Stimulated activated CD4-positive, alpha-beta T cell treated with anti-CD3 and anti-CD28 coated beads, Interleukin-12 subunit alpha, Interleukin-12 subunit beta, amount 100 ng/mL, for 48 hours (primary cell): ENCODE data around the gene FAM117A.

Experiments
- DNase-seq, 3 donors: peaks; one replicate each; pipeline ENCODE4 v3.0.0-alpha.2; 2020; ENCODE audit warnings: low read depth in 2 of 3, low spot score in 1 of 3

Gene FAM117A, protein sequence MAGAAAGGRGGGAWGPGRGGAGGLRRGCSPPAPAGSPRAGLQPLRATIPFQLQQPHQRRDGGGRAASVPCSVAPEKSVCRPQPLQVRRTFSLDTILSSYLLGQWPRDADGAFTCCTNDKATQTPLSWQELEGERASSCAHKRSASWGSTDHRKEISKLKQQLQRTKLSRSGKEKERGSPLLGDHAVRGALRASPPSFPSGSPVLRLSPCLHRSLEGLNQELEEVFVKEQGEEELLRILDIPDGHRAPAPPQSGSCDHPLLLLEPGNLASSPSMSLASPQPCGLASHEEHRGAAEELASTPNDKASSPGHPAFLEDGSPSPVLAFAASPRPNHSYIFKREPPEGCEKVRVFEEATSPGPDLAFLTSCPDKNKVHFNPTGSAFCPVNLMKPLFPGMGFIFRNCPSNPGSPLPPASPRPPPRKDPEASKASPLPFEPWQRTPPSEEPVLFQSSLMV

DNA sequence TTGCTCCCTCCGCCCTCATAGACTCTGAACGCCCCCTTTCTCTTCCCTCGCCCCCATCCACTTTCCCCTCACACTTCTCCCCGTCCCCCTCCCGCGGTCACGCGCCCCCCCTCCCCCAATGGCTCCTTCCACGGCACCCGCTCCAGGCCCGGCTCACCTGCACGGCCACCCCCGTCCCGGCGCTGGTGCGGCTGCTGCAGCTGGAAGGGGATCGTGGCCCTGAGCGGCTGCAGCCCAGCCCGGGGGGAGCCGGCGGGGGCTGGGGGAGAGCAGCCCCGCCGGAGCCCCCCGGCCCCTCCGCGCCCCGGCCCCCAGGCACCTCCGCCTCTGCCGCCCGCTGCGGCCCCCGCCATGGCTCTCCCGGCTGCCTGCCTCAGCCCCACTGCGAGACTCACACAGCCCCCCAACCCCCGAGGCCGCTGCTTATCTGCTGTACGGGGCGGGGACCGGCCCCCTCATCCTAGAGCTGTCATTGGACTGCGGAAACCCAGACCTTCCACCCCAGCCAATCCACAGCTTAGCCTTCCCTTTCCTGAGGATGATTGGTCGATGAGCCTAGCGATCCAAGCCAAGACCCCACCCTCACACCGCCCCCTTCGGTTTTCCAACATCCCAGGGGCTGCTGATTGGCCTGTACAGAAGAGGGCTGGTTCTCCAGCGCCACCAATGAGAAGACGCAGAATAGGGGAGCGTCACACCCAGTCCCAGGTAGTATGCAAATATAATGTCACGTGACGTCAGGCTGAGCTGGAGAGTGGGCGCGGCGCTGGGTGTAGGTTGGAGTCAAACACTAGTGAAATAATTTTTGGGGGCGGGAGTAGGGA is at the start of gene FAM117A:
TSS of gene FAM117A (minus strand) at position 397 of the 824 bp plus-strand sequence. CDS start at position 353, 44 bp downstream.
- DNase-seq: peak; percentile 92 to 98 (median 95)

DNA sequence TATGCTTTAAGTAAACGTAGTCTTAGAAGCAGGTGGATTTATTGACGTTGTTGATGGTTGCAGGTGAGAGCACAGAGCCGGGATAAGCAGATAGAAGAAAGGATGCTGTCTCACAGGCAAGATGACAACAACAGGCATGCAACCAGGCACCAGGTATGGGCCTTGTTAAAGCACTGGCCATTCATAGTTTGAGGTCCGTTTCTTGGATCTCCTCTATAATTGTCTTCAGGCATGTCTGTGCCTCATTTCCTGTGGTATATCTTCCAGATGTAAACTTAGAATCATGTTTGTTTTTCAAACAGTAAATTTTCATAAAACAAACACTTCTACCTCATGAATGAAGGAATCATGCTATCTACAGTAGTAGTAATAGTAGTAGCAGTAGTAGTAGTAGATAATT is 45.1 kb upstream of the FAM117A start:
- DNase-seq: no peak

DNA sequence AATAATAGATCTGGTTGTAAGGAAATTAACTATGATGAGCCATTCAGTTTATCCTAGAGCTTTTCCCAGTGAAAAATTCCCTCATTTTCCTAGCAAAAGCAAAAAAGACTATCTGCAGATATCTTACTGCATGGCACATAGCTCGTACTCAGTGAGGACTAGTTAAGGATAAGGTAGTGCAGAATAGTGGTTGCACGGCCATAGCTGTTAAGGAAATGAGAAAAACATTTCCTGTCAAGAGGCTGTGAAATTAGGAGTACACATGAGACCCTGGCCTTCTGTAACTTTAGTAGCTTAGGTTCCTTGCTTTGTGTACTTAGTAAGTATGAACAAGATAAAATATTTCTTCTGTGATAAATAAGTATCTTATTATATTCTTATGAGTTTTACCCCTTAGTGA is 34.8 kb upstream of the FAM117A start:
- no peak for DNase-seq

DNA sequence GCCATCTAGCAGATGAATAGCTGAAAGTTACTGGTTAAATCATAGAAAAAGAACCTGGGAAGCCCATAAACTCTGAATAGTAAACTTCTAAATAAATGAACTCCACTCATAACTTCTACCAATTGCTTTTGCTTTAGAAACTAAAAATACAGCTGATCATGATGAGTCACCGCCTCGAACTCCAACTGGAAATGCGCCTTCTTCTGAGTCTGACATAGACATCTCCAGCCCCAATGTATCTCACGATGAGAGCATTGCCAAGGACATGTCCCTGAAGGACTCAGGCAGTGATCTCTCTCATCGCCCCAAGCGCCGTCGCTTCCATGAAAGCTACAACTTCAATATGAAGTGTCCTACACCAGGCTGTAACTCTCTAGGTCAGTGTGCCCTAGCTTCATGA is 34.3 kb upstream of the FAM117A start:
- DNase-seq: no peak

DNA sequence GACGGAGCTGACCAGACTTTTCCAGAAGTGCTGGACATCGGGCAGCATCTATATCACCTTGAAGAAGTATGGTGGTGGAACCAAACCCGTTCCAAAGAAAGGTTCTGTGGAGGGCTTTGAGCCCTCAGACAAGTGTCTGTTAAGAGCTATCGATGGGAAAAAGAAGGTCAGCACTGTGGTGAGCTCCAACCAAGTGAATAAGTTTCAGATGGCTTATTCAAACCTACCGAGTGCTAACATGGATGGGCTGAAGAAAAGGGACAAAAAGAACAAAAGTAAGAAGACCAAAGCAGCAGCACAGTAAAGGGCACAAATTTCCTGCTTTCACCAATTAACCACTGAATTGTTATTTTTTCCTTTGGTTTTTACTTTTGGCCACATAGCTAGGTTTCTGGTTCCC is 31.4 kb upstream of the FAM117A start:
- no peak for DNase-seq

DNA sequence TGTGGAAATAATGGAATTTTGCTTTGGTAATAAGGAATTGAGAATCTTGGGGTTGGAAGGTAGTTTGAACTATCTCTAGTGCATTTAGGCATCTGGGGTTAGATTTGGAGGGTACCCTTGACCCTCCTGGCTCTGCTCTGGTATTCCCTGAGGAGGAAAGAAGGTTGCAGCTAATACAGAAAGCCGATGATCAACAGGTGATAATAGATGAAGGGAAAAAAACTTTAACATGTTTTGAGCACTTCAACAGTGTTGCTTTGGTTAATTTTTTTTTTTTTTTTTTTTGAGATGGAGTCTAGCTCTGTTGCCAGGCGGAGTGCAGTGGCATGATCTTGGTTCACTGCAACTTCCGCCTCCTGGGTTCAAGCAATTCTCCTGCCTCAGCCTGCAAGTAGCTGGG is 29.4 kb upstream of the FAM117A start:
- DNase-seq: no peak

DNA sequence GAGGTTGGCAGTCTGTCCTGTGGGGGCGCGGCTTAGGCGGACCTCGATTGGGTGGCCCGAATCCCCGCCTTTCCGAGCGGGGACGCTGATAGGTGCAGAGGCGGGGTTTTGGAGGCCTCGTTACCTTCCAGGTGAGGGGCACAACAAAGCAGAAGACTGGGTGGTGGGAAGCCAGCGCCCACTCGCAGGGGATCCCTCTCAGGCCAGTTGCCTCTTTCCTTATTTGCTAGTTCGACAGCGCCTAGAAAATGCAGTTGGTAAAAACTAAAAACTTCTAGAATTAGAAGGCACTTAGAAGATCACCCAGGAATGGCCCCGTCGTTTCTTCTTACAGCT is 25.3 kb upstream of the FAM117A start:
- no peak for DNase-seq

DNA sequence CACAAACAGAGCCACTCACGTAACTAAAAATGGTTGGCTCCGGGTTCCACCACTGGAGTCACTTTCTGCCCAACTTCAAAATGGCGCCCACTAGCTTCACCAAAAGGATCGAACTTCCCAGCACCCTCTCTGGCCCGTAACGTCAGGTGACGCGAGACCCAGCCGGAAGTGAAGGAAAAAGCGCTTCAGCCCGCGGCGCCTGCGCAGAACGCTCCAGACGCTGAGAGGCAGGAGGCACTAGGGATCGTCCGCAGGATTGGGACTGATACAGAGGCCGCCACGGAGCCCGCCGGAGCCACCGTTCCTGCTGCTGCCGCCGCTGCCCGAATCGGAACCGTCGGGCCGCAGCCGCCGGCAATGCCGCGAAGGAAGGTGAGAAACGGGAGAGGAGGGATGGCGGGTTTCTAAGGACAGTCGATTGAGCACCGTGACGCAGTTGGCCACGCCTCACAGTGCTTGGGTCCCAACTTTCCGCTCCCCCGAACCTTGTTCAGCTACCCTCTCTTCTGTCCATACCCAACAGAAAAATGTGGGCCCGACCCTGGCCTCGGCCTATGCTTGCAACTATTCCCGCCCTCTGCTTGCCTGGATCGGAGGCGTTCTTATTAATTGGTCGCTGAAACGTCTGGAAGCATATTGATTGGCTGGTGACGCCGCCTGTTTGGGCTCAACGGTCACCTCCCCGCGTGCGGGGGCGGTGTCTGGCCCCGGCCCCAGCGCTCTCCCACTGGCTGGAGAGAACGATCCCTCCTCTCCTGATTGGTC is 24.7 kb upstream of the FAM117A start, which contains the start of gene KAT7:
TSS of gene KAT7 (plus strand) at position 204 of the 765 bp plus-strand sequence. CDS start at position 358, 154 bp downstream.
- DNase-seq: peak; percentile 95 to 99 (median 98)

DNA sequence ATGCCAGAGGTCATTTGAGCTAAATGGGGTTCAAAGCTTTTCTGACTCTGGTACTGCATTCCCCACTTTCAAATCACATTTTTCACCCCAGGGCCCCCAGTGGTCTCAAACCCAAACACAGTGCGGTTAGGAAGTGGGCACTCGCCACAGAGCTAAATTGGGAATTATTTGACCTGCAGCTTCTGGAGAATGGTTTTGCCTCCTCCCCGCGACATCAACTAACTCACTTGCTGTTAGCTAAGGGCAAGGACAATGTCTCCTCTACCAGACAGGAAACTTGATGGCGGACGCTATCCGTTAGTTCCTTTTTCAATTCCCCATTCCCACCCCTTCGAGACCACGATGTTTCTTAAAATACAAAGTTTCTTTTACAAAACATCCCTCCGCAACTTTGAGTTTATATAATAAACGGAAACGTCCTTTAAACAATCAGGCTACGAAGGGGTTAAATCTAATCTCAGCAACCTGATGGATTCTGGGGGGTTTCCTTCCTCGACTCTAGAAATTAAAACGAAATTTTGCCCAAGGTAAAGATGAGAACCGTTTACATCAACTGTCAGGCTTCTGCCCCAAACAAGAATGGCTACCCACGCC is 24.1 kb upstream of the FAM117A start:
- DNase-seq: no peak

DNA sequence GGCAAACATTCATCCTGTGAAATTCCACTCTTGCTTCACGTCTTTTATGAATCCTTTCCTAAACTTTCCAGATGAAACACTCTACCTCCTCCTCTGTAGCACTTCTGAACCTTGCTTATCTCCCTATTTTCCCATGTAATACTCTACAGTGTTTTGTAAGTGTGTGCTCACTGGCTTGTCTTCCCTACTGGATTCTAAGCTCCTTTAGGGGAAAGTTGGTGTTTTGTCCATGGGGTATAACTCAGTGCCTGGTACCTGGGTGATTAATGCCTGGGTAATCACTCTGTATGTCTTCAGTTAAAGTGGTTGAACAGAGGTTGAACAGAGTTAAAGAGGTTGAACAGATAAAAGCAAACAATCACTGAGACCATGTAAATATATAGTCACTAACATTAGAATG is 20.7 kb upstream of the FAM117A start:
- no peak for DNase-seq

DNA sequence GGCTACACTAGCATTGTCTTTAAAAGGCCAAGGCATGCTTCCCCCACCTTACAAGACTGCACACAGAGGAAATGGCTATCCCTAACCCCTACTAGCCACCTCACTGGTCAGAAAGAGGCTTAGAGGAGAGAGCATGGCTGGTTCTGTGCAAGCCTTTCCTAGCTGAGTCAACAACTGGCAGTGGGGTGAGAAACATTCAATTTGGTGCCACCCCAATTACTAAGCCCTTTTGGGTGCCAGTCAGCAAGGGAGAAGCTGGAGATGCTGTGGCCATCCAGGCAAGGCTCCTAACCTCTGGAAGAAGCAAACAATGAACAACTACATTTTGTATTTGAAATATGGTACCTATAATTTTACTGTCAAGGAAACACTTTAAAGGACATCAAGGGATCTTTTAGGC is 19.9 kb upstream of the FAM117A start:
- DNase-seq: no peak

DNA sequence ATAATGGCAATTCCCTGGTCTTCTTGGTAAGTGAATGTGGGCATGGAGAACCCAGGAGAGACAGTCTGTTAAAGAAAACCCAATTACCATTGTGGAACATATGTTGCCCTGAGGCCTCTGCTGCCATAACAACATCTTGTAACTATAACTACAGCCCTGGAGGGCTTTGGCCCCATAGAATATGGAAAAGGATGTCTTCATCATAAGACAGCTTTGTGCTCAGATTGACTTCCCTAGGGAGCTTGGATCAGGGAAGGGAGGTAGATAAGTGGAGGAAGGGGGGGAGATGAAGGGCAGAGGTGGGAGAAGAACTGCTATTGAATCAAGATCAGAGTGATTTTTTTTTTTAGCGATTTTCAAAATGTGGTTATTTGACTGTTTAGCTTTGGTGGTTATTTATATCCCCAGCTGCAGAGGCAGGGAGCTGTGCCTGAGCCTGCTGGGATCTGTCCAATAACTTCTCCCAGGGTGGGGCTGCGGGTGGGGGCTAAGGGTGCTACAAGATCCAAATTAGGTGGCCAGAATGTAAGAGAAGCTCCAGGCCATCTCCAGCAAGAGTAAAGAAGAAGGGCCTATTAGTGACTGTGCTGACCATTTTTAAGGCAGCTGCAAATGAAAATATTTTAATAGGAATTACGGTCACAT is 19.3 kb upstream of the FAM117A start:
- DNase-seq: no peak

DNA sequence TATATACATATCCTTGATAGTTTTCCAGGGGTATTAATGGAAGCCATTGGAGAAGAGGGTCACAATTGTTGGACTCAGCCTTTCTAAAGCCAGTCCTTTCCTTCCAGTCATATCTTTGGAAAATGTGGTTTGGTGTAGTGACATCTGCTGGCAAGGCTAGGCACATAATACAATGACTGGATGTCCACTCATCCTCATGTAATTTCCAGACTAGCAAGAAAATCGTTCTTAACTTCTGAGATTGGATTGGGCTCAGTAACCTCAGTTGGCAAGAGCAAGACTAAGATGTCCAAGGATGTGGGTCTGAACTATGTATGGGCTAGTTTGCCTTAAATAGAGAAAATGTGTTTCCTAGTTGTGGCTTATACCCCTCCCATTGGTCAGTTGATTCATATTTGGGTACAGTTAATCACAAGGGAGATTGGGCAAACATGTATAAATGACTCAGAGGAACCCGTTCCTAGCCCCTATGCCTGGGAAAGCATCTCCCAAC is 15.9 kb upstream of the FAM117A start:
- no peak for DNase-seq

DNA sequence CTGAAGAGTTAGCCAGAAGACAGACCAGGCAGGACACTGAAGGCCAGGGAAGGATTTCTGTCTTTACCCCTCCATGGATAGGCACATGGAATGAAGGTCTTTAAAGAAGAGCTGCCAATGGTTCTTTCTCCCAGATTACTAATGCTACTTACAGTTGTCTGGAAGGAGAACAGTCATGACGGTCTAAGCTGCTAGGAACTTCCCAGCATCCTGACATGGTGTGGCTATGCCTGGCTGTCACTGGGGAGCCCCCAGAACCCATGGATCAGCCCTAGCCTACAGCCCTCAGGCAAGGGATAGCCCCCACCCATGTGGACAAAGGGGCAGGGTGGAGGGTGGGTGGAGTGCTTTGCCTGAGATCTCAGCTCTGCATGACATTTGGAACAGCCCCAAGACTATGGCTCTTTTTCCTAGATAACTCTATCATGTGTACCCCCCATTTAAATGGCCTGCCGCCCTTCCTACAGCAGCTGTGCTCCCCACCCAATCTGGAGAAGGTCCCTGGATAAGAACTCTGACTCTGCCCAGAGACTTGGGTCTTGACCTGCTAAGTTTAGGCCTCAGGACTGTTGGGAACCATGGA is 15.3 kb upstream of the FAM117A start:
- DNase-seq: no peak

DNA sequence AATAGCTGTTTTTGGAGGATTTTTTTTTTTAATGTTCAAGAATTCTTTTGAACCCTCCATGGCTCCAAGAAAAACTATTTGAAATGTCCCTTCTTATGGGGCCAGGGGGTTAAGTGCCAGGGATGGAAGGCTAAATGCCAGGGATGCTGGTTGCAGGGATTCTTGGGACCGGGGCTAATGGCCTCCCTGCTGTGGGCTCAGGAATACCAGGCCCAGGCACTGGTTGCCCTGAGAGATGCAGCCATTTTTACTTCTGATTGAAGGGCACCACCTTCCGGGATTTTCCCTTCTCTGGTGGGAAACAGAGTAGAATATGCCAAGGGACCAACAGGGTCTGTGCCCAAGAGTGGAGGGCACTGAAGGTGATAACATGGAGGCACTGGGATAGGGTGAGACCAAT is 13.6 kb upstream of the FAM117A start:
- DNase-seq: no peak

DNA sequence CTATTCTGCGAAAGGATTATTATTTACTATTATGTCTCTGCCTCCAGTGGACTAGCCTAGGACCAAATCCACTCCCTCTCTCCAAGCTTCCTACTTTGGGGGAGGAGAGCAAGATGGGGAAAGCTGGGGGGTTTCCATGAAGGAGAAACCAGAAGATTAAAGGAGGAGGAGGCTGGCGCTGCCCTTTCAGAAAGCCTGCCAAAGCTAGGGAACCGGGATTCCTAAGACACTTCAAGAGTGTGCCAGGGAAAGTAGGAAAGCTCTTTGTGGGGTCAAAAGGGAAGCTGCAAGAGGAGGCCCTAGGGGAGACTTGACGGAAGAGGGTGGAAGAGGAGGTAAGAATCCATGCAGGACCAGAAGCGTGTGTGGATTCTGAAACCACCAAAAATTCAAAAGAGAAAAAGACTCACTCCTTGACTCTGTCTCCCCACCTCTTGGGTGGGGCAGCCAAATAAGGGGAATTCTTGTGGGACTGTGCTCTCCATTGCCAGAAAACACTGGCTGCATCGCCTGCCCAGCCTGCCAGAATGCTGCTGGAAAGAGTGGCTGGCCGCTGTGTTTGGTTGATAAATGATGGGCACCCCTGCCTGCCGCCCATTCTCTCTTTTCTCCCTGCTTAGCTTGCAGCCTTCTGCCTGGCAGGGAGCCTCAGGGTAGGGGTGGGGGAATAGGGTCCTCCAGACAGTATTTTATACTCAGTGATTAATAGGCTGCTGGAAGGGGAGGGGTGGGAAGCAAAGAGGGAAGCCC is 12.8 kb upstream of the FAM117A start:
- DNase-seq: no peak

DNA sequence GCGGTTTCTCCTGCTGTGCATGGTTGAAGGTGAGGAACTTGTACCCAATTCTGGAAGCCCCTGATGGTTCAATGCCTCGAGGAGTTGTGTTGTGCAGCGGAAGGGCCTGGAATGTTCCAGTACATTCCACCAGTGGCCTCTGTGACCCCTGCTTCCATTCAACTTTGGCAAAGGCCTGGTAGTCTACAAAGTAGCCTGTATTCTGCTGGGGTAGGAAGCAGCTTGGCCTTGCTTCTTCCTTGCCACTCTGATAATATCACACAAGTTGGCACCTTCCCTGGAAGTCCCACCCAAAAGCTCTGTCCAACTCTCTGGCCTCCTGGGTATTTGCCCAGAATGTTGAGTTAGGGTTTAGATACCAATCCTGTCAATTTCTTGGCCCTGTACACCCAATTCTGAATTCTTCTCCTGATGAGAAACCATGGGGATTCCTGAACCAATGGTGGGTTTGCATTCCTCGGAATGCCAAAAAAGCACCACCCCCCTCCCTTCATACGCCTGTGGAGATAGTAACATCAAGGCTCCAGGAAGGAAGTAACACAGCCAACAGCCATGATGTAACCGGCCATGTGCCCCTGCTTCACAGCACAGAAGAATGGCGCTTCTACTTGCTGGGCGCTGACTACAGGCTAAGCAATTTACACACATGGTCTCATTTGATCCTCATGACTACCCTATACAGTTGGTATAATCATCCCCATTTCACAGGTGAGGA is 11.8 kb upstream of the FAM117A start:
- DNase-seq: no peak

DNA sequence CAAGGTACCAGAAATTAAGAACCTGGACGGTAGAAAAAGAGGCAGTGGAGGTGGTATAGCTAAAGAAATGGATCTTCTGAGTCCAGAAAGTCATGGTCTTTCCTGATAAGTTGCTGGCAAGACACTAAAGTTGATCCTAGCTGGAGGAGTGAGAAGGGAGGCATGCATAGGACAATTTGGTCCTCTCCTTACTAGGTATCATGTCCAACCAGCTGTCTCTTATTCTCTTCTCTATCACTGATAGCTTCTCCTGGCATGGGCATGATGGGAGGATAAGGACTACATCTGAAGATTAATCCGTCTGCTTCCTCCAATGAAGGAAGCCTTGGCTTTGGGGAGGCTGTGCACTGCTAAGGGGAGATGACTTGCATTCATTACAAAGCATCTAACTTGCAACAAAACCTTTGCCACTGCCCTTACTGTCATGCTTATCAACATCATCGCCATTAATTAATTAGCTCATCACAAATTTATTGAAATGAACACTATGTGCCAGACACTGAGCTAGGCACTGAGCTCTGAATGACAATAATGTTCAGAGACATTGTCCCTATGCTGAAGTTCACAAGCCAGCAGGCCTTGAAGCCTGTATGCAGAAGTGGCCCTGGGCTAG is 3.1 kb upstream of the FAM117A start:
- no peak for DNase-seq
